Measurements from ENCODE around the gene ARHGEF5.
"Not testable (repeated sequence)": the region's sequence is repeated elsewhere in the genome, so short reads cannot be mapped to it uniquely, and the experiment has no call there.

- TF ChIP-seq CTCF (conservative IDR thresholded peaks at IDR 0.05; ENCODE audit: low read depth, low read length); USF2 (IDR thresholded peaks at IDR 0.05; ENCODE audit: low read depth, low read length); ELK1 (IDR thresholded peaks at IDR 0.05; ENCODE audit: borderline replicate concordance, low read depth, low read length): not testable (repeated sequence)
Measured at GRCh38 chr7:144309702-144310101, 45.5 kb upstream of the ARHGEF5 start.

Data from IMR-90 (cell line).